ENCODE results near the gene BLVRB. TPM values are rescaled to one million over a fixed set of nuclear protein-coding genes. Genes with fewer than 3 reads are reported as not detected.

Gene BLVRB
- total RNA-seq, 1 donor from 2014 or later = 132 TPM

GRCh38 chr19:40424637-40425449 is 40.7 kb downstream of the BLVRB start:
- peak overlapping the region; percentile 98 for H3K27ac ChIP-seq
- intact Hi-C loops (cut with DNase I) = no loop called here
- no peak for TF ChIP-seq CTCF (IDR thresholded peaks at IDR 0.05)
- ATAC-seq (no peak), DNase-seq (no peak)
- peaks cover 13% of the 10 kb centered on the region for H3K36me3 ChIP-seq
- peak overlapping the region; percentile 60 for H3K4me3 ChIP-seq
- no peaks in the 10 kb centered on the region for H3K27me3 ChIP-seq
- H3K9me3 ChIP-seq = no peaks in the 10 kb centered on the region
- H3K4me1 ChIP-seq = peaks cover 42% of the 10 kb centered on the region

- no peak for DNase-seq
- intact Hi-C loops (cut with DNase I) = no loop called here
- Histone ChIP-seq H3K4me1 (peaks cover 44% of the 10 kb centered on the region), H3K9me3 (no peaks in the 10 kb centered on the region), H3K27ac (peak overlapping the region; percentile 98), H3K4me3 (peak overlapping the region; percentile 60), H3K27me3 (no peaks in the 10 kb centered on the region), H3K36me3 (peaks cover 13% of the 10 kb centered on the region)
- no peak for ATAC-seq
- no peak for TF ChIP-seq CTCF (IDR thresholded peaks at IDR 0.05)
Measured at GRCh38 chr19:40423938-40424337, 41.6 kb downstream of the BLVRB start.

GRCh38 chr19:40422748-40423566 is 42.6 kb downstream of the BLVRB start:
- no peaks in the 10 kb centered on the region for H3K9me3 ChIP-seq
- intact Hi-C loops (cut with DNase I) = no loop called here
- H3K4me1 ChIP-seq = peaks cover 48% of the 10 kb centered on the region
- peak overlapping the region; percentile 60 for H3K4me3 ChIP-seq
- DNase-seq (no peak), ATAC-seq (no peak)
- no peak for TF ChIP-seq CTCF (IDR thresholded peaks at IDR 0.05)
- H3K36me3 ChIP-seq = peaks cover 13% of the 10 kb centered on the region
- H3K27me3 ChIP-seq = no peaks in the 10 kb centered on the region
- H3K27ac ChIP-seq = peak overlapping the region; percentile 99

- peak overlapping the region; percentile 76 for H3K4me3 ChIP-seq
- H3K36me3 ChIP-seq = peaks cover 13% of the 10 kb centered on the region
- peaks cover 56% of the 10 kb centered on the region for H3K4me1 ChIP-seq
- peak overlapping the region; percentile 99 for H3K27ac ChIP-seq
- DNase-seq (no peak), ATAC-seq (no peak)
- no peaks in the 10 kb centered on the region for H3K9me3 ChIP-seq
- intact Hi-C loops (cut with DNase I) = no loop called here
- no peak for TF ChIP-seq CTCF (IDR thresholded peaks at IDR 0.05)
- no peaks in the 10 kb centered on the region for H3K27me3 ChIP-seq
Measured at GRCh38 chr19:40421993-40422747, 43.4 kb downstream of the BLVRB start.
